Lower leg skin (tissue), 4 donors: ENCODE measurements around the gene STAMBPL1. TPM values are rescaled to one million over a fixed set of nuclear protein-coding genes. Genes with fewer than 3 reads are reported as not detected.

Experiments used
- DNase-seq, 2 donors: peaks; one replicate each; pipeline ENCODE4 v3.0.0-alpha.2; 2019; ENCODE audit warnings: low spot score in 2 of 2
- H3K4me3 ChIP-seq: fragments of 200-600 bp; sonication (generic); 2 replicates; pipeline ENCODE4 v1.5.1; 2017; ENCODE audit warnings: mild to moderate bottlenecking, low read depth; ENCODE audit not compliant: poor library complexity, severe bottlenecking
- CTCF ChIP-seq, 3 donors: fragments of 450-650 bp; IDR thresholded peaks; one replicate each; pipeline ENCODE4 v1.5.1; 2016; ENCODE audit warnings: antibody characterized with exemption in 3 of 3, mild to moderate bottlenecking in 3 of 3, moderate library complexity in 2 of 3
- POLR2A ChIP-seq, 2 donors: fragments of 450-650 bp; IDR thresholded peaks; one replicate each; pipeline ENCODE4 v1.6.1; 2016 to 2017; ENCODE audit warnings: antibody characterized with exemption in 2 of 2, mild to moderate bottlenecking in 1 of 2, moderate library complexity in 1 of 2
- WGBS, 2 donors: methylation state at CpG; one replicate each; pipeline ENCODE4 v1.1.5; 2018; 5-methylcytosine and 5-hydroxymethylcytosine counted together
- intact Hi-C: fragments of 100-400 bp; cut with DNase I; formaldehyde crosslinking; loops from one replicate; pipeline ENCODE4 v1.15.0; 2023; ENCODE audit warnings: low total_unique reads
- total RNA-seq, 4 donors: library from RNA; depleted of rRNA; stranded (reverse); fragments of >200 nt; gene quantifications; one replicate each; pipeline ENCODE4 v1.1.0, GENCODE V29; 2016

Gene STAMBPL1
- total RNA-seq, 4 donors from 2014 or later, result 6.9 to 16.2 (median 10.9) TPM

GRCh38 chr10:88899886-88900285 is 19.8 kb downstream of the STAMBPL1 start:
- H3K4me3 ChIP-seq, result no peak overlapping the region
- WGBS, 2 donors, result 59 to 63% methylated on average over 2 of the region's 2 CpGs
- intact Hi-C loops, result no loop called here
- no peak for TF ChIP-seq POLR2A (IDR thresholded peaks at IDR 0.05)
- TF ChIP-seq CTCF (IDR thresholded peaks at IDR 0.05), result no peak
- DNase-seq, result no peak

- intact Hi-C loops, result no loop called here
- WGBS, 2 donors, result 87% methylated on average over 1 of the region's 1 CpG
- no peak for DNase-seq
- no peak overlapping the region for H3K4me3 ChIP-seq
- no peak for TF ChIP-seq POLR2A (IDR thresholded peaks at IDR 0.05)
- TF ChIP-seq CTCF (IDR thresholded peaks at IDR 0.05), result no peak
Observed at GRCh38 chr10:88901206-88901983, 21.4 kb downstream of the STAMBPL1 start.

- WGBS, 2 donors, result 89 to 93% methylated on average over 11 of the region's 11 CpGs
- DNase-seq, result no peak
- intact Hi-C loops, result no loop called here
- no peak for TF ChIP-seq POLR2A (IDR thresholded peaks at IDR 0.05)
- TF ChIP-seq CTCF (IDR thresholded peaks at IDR 0.05), result no peak
- no peak overlapping the region for H3K4me3 ChIP-seq
Observed at GRCh38 chr10:88901984-88902789, 22.1 kb downstream of the STAMBPL1 start.

GRCh38 chr10:88903715-88904114 is 23.7 kb downstream of the STAMBPL1 start:
- TF ChIP-seq POLR2A (IDR thresholded peaks at IDR 0.05), result no peak
- no peak for TF ChIP-seq CTCF (IDR thresholded peaks at IDR 0.05)
- WGBS, 2 donors, result 89 to 92% methylated on average over 3 of the region's 3 CpGs
- no peak overlapping the region for H3K4me3 ChIP-seq
- DNase-seq, result no peak
- intact Hi-C loops, result no loop called here

- no peak overlapping the region for H3K4me3 ChIP-seq
- intact Hi-C loops, result no loop called here
- no peak for DNase-seq
- 83 to 91% methylated on average over 1 of the region's 1 CpG for WGBS, 2 donors
- no peak for TF ChIP-seq CTCF (IDR thresholded peaks at IDR 0.05)
- TF ChIP-seq POLR2A (IDR thresholded peaks at IDR 0.05), result no peak
Observed at GRCh38 chr10:88906921-88907320, 26.9 kb downstream of the STAMBPL1 start.
